ENCODE measurements around the gene SLC5A10. TPM values are rescaled to one million over a fixed set of nuclear protein-coding genes. Genes with fewer than 3 reads are reported as not detected.
A peak's percentile ranks its signal among the peaks of the same experiment; 100 is the strongest.
"Not testable (repeated sequence)": the region's sequence is repeated elsewhere in the genome, so short reads cannot be mapped to it uniquely, and the experiment has no call there.

Gene SLC5A10
- total and polyA plus RNA-seq, 2 experiments from 2014 or later, result 0.10 TPM; not detected in 1

- not testable (repeated sequence) for H3K4me3 Mint-ChIP-seq; H3K4me1 Mint-ChIP-seq; ATAC-seq; H3K4me3 ChIP-seq; H3K4me1 ChIP-seq (ENCODE audit: insufficient read depth); H3K9me3 Mint-ChIP-seq; DNase-seq (ENCODE audit: low spot score); H3K27ac ChIP-seq (ENCODE audit: low read depth); H3K36me3 Mint-ChIP-seq (ENCODE audit: low read depth); H3K36me3 ChIP-seq (ENCODE audit: insufficient read depth); H2AFZ ChIP-seq; H3K27me3 ChIP-seq (ENCODE audit: insufficient read depth); H3F3A ChIP-seq (replicated peaks; ENCODE audit: low read depth); H3K79me2 ChIP-seq (replicated peaks; ENCODE audit: insufficient read depth); H3K4me2 ChIP-seq; H3K27ac Mint-ChIP-seq; H3K9me2 ChIP-seq (ENCODE audit: insufficient read depth); H3K27me3 Mint-ChIP-seq (ENCODE audit: insufficient read depth, low read depth, poor library complexity); H4K20me1 ChIP-seq (replicated peaks; ENCODE audit: insufficient read depth)
Observed at GRCh38 chr17:19044643-19045042, 92.7 kb downstream of the SLC5A10 start.

GRCh38 chr17:19046782-19047375 lies 94.9 kb downstream of the SLC5A10 start, which contains the start of gene GRAP:
Gene GRAP, minus strand, starts transcription at chr17:19046957. Its CDS starts 31 bp downstream, at chr17:19046926.
- H3K4me1 ChIP-seq (ENCODE audit: insufficient read depth); H3K79me2 ChIP-seq (replicated peaks; ENCODE audit: insufficient read depth); H4K20me1 ChIP-seq (replicated peaks; ENCODE audit: insufficient read depth); H3K27me3 ChIP-seq (ENCODE audit: insufficient read depth); H3F3A ChIP-seq (replicated peaks; ENCODE audit: low read depth); H3K27ac Mint-ChIP-seq; H3K4me3 ChIP-seq; H3K36me3 Mint-ChIP-seq (ENCODE audit: low read depth); H3K27ac ChIP-seq (ENCODE audit: low read depth); H3K4me1 Mint-ChIP-seq; H2AFZ ChIP-seq; H3K9me2 ChIP-seq (ENCODE audit: insufficient read depth); H3K27me3 Mint-ChIP-seq (ENCODE audit: insufficient read depth, low read depth, poor library complexity); H3K4me3 Mint-ChIP-seq; DNase-seq (ENCODE audit: low spot score); H3K9me3 Mint-ChIP-seq; H3K36me3 ChIP-seq (ENCODE audit: insufficient read depth); H3K4me2 ChIP-seq: not testable (repeated sequence)
- peak; percentile 51 for ATAC-seq

GRCh38 chr17:19047510-19047909 lies 95.5 kb downstream of the SLC5A10 start:
- not testable (repeated sequence) for ATAC-seq; H3K9me2 ChIP-seq (ENCODE audit: insufficient read depth)

GRCh38 chr17:19048826-19049225 lies 96.9 kb downstream of the SLC5A10 start:
- H3K9me3 Mint-ChIP-seq; H4K20me1 ChIP-seq (replicated peaks; ENCODE audit: insufficient read depth); H3K4me2 ChIP-seq; H3K4me1 ChIP-seq (ENCODE audit: insufficient read depth); H3K4me1 Mint-ChIP-seq; DNase-seq (ENCODE audit: low spot score); H2AFZ ChIP-seq; H3K27me3 Mint-ChIP-seq (ENCODE audit: insufficient read depth, low read depth, poor library complexity); H3K27me3 ChIP-seq (ENCODE audit: insufficient read depth); H3K36me3 Mint-ChIP-seq (ENCODE audit: low read depth); H3K27ac Mint-ChIP-seq; H3K9me2 ChIP-seq (ENCODE audit: insufficient read depth); H3K36me3 ChIP-seq (ENCODE audit: insufficient read depth); ATAC-seq; H3K4me3 ChIP-seq; H3K4me3 Mint-ChIP-seq; H3K27ac ChIP-seq (ENCODE audit: low read depth); H3F3A ChIP-seq (replicated peaks; ENCODE audit: low read depth); H3K79me2 ChIP-seq (replicated peaks; ENCODE audit: insufficient read depth): not testable (repeated sequence)

More at GRCh38 chr17:19047510-19047909, 95.5 kb downstream of the SLC5A10 start:
- not testable (repeated sequence) for H3K4me1 ChIP-seq (ENCODE audit: insufficient read depth); DNase-seq (ENCODE audit: low spot score); H2AFZ ChIP-seq; H4K20me1 ChIP-seq (replicated peaks; ENCODE audit: insufficient read depth); H3K27me3 ChIP-seq (ENCODE audit: insufficient read depth); H3K4me1 Mint-ChIP-seq; H3F3A ChIP-seq (replicated peaks; ENCODE audit: low read depth); H3K27me3 Mint-ChIP-seq (ENCODE audit: insufficient read depth, low read depth, poor library complexity); H3K4me2 ChIP-seq; H3K79me2 ChIP-seq (replicated peaks; ENCODE audit: insufficient read depth); H3K4me3 ChIP-seq; H3K27ac ChIP-seq (ENCODE audit: low read depth); H3K4me3 Mint-ChIP-seq; H3K36me3 Mint-ChIP-seq (ENCODE audit: low read depth); H3K27ac Mint-ChIP-seq; H3K9me3 Mint-ChIP-seq; H3K36me3 ChIP-seq (ENCODE audit: insufficient read depth)

- not testable (repeated sequence) for H3K27me3 Mint-ChIP-seq (ENCODE audit: insufficient read depth, low read depth, poor library complexity); H3K27me3 ChIP-seq (ENCODE audit: insufficient read depth); H3K36me3 Mint-ChIP-seq (ENCODE audit: low read depth); H3K9me2 ChIP-seq (ENCODE audit: insufficient read depth); H3K4me1 ChIP-seq (ENCODE audit: insufficient read depth); H3K27ac Mint-ChIP-seq; H4K20me1 ChIP-seq (replicated peaks; ENCODE audit: insufficient read depth); H3K4me3 Mint-ChIP-seq; H3K27ac ChIP-seq (ENCODE audit: low read depth); H3K4me3 ChIP-seq; H3K4me1 Mint-ChIP-seq; H3K36me3 ChIP-seq (ENCODE audit: insufficient read depth); H3F3A ChIP-seq (replicated peaks; ENCODE audit: low read depth); H3K4me2 ChIP-seq; DNase-seq (ENCODE audit: low spot score); H3K79me2 ChIP-seq (replicated peaks; ENCODE audit: insufficient read depth); H3K9me3 Mint-ChIP-seq; H2AFZ ChIP-seq
- peak; percentile 95 for ATAC-seq
Observed at GRCh38 chr17:19055447-19055846, 103.5 kb downstream of the SLC5A10 start.

Measured in GM23338 (cell line).